Measurements from ENCODE around the gene ARHGAP24.
"Not testable (repeated sequence)": the region's sequence is repeated elsewhere in the genome, so short reads cannot be mapped to it uniquely, and the experiment has no call there.

Gene ARHGAP24

GRCh38 chr4:85839981-85840451 is 365.1 kb downstream of the ARHGAP24 start:
- 94% methylated on average over 2 of the region's 3 CpGs for WGBS
- H3K4me1 ChIP-seq (ENCODE audit: insufficient read depth, low read length); H3K4me3 ChIP-seq (ENCODE audit: low read length); H3K36me3 ChIP-seq (ENCODE audit: insufficient read depth, low read length); H3K27me3 ChIP-seq (ENCODE audit: insufficient read depth, low read length); H3K9ac ChIP-seq (ENCODE audit: low read depth, low read length); H3K27ac ChIP-seq (ENCODE audit: low read depth, low read length); H3K9me3 ChIP-seq (ENCODE audit: insufficient read depth, low read depth, low read length): not testable (repeated sequence)

- Histone ChIP-seq H3K9me3 (ENCODE audit: insufficient read depth, low read depth, low read length) (no peaks in the 10 kb centered on the region), H3K4me3 (ENCODE audit: low read length) (no peak overlapping the region), H3K36me3 (ENCODE audit: insufficient read depth, low read length) (no peaks in the 10 kb centered on the region), H3K9ac (ENCODE audit: low read depth, low read length) (no peak overlapping the region), H3K27ac (ENCODE audit: low read depth, low read length) (no peak overlapping the region), H3K27me3 (ENCODE audit: insufficient read depth, low read length) (no peaks in the 10 kb centered on the region), H3K4me1 (ENCODE audit: insufficient read depth, low read length) (no peaks in the 10 kb centered on the region)
- WGBS = 96% methylated on average over 7 of the region's 7 CpGs
Observed at GRCh38 chr4:85842540-85842939, 367.6 kb downstream of the ARHGAP24 start.

GRCh38 chr4:85853740-85854139 is 378.8 kb downstream of the ARHGAP24 start:
- not testable (repeated sequence) for H3K27ac ChIP-seq (ENCODE audit: low read depth, low read length); H3K36me3 ChIP-seq (ENCODE audit: insufficient read depth, low read length); H3K4me3 ChIP-seq (ENCODE audit: low read length); H3K9me3 ChIP-seq (ENCODE audit: insufficient read depth, low read depth, low read length); H3K4me1 ChIP-seq (ENCODE audit: insufficient read depth, low read length); H3K27me3 ChIP-seq (ENCODE audit: insufficient read depth, low read length); H3K9ac ChIP-seq (ENCODE audit: low read depth, low read length)
- 98% methylated on average over 4 of the region's 6 CpGs for WGBS

- WGBS = 93% methylated on average over 2 of the region's 2 CpGs
Observed at GRCh38 chr4:85854546-85854945, 379.6 kb downstream of the ARHGAP24 start.

GRCh38 chr4:85860066-85860740 is 385.3 kb downstream of the ARHGAP24 start:
- Histone ChIP-seq H3K9ac (ENCODE audit: low read depth, low read length) (no peak overlapping the region), H3K27me3 (ENCODE audit: insufficient read depth, low read length) (no peaks in the 10 kb centered on the region), H3K27ac (ENCODE audit: low read depth, low read length) (no peak overlapping the region), H3K9me3 (ENCODE audit: insufficient read depth, low read depth, low read length) (no peaks in the 10 kb centered on the region), H3K36me3 (ENCODE audit: insufficient read depth, low read length) (no peaks in the 10 kb centered on the region), H3K4me3 (ENCODE audit: low read length) (no peak overlapping the region), H3K4me1 (ENCODE audit: insufficient read depth, low read length) (peaks cover 2% of the 10 kb centered on the region; the same call in 1 of the 2 replicates)
- 72% methylated on average over 4 of the region's 6 CpGs for whole genome bisulfite sequencing

More at GRCh38 chr4:85854546-85854945, 379.6 kb downstream of the ARHGAP24 start:
- no peaks in the 10 kb centered on the region for H3K27me3 ChIP-seq (ENCODE audit: insufficient read depth, low read length)
- H3K9ac ChIP-seq (ENCODE audit: low read depth, low read length) = no peak overlapping the region
- H3K36me3 ChIP-seq (ENCODE audit: insufficient read depth, low read length) = no peaks in the 10 kb centered on the region
- no peak overlapping the region for H3K27ac ChIP-seq (ENCODE audit: low read depth, low read length)
- no peak overlapping the region for H3K4me3 ChIP-seq (ENCODE audit: low read length)
- H3K4me1 ChIP-seq (ENCODE audit: insufficient read depth, low read length) = no peaks in the 10 kb centered on the region; the same call in 1 of the 2 replicates
- H3K9me3 ChIP-seq (ENCODE audit: insufficient read depth, low read depth, low read length) = no peaks in the 10 kb centered on the region

- H3K4me1 ChIP-seq (ENCODE audit: insufficient read depth, low read length) = peaks cover 2% of the 10 kb centered on the region; the same call in 1 of the 2 replicates
- H3K4me3 ChIP-seq (ENCODE audit: low read length) = no peak overlapping the region
- 98% methylated on average over 3 of the region's 5 CpGs for WGBS
- H3K9ac ChIP-seq (ENCODE audit: low read depth, low read length) = no peak overlapping the region
- H3K27me3 ChIP-seq (ENCODE audit: insufficient read depth, low read length) = no peaks in the 10 kb centered on the region
- H3K27ac ChIP-seq (ENCODE audit: low read depth, low read length) = no peak overlapping the region
- no peaks in the 10 kb centered on the region for H3K9me3 ChIP-seq (ENCODE audit: insufficient read depth, low read depth, low read length)
- H3K36me3 ChIP-seq (ENCODE audit: insufficient read depth, low read length) = no peaks in the 10 kb centered on the region
Observed at GRCh38 chr4:85861064-85861765, 386.3 kb downstream of the ARHGAP24 start.

GRCh38 chr4:85862896-85863295 is 387.9 kb downstream of the ARHGAP24 start:
- H3K9me3 ChIP-seq (ENCODE audit: insufficient read depth, low read depth, low read length) = no peaks in the 10 kb centered on the region
- H3K9ac ChIP-seq (ENCODE audit: low read depth, low read length) = no peak overlapping the region
- no peak overlapping the region for H3K4me3 ChIP-seq (ENCODE audit: low read length)
- 95% methylated on average over 4 of the region's 4 CpGs for WGBS
- H3K4me1 ChIP-seq (ENCODE audit: insufficient read depth, low read length) = peaks cover 2% of the 10 kb centered on the region; the same call in 1 of the 2 replicates
- H3K36me3 ChIP-seq (ENCODE audit: insufficient read depth, low read length) = no peaks in the 10 kb centered on the region
- no peaks in the 10 kb centered on the region for H3K27me3 ChIP-seq (ENCODE audit: insufficient read depth, low read length)
- H3K27ac ChIP-seq (ENCODE audit: low read depth, low read length) = no peak overlapping the region

GRCh38 chr4:85864259-85865205 is 389.6 kb downstream of the ARHGAP24 start:
- Histone ChIP-seq H3K27me3 (ENCODE audit: insufficient read depth, low read length) (no peaks in the 10 kb centered on the region), H3K9ac (ENCODE audit: low read depth, low read length) (no peak overlapping the region), H3K27ac (ENCODE audit: low read depth, low read length) (no peak overlapping the region), H3K4me3 (ENCODE audit: low read length) (no peak overlapping the region), H3K4me1 (ENCODE audit: insufficient read depth, low read length) (0 out of 2 replicates have a peak, but pooled peaks cover 2% of the 10 kb centered on the region), H3K9me3 (ENCODE audit: insufficient read depth, low read depth, low read length) (no peaks in the 10 kb centered on the region), H3K36me3 (ENCODE audit: insufficient read depth, low read length) (no peaks in the 10 kb centered on the region)
- 95% methylated on average over 4 of the region's 5 CpGs for WGBS

- H3K27me3 ChIP-seq (ENCODE audit: insufficient read depth, low read length) = no peaks in the 10 kb centered on the region
- H3K4me3 ChIP-seq (ENCODE audit: low read length) = no peak overlapping the region
- H3K4me1 ChIP-seq (ENCODE audit: insufficient read depth, low read length) = 0 out of 2 replicates have a peak, but pooled peaks cover 2% of the 10 kb centered on the region
- H3K36me3 ChIP-seq (ENCODE audit: insufficient read depth, low read length) = no peaks in the 10 kb centered on the region
- H3K9me3 ChIP-seq (ENCODE audit: insufficient read depth, low read depth, low read length) = no peaks in the 10 kb centered on the region
- H3K9ac ChIP-seq (ENCODE audit: low read depth, low read length) = no peak overlapping the region
- no peak overlapping the region for H3K27ac ChIP-seq (ENCODE audit: low read depth, low read length)
Observed at GRCh38 chr4:85865256-85865655, 390.3 kb downstream of the ARHGAP24 start.

- no peak overlapping the region for H3K27ac ChIP-seq (ENCODE audit: low read depth, low read length)
- H3K4me3 ChIP-seq (ENCODE audit: low read length) = no peak overlapping the region
- no peak overlapping the region for H3K9ac ChIP-seq (ENCODE audit: low read depth, low read length)
- H3K9me3 ChIP-seq (ENCODE audit: insufficient read depth, low read depth, low read length) = no peaks in the 10 kb centered on the region
- 75% methylated on average over 1 of the region's 1 CpG for WGBS
- 0 out of 2 replicates have a peak, but pooled peaks cover 2% of the 10 kb centered on the region for H3K4me1 ChIP-seq (ENCODE audit: insufficient read depth, low read length)
- no peaks in the 10 kb centered on the region for H3K36me3 ChIP-seq (ENCODE audit: insufficient read depth, low read length)
- no peaks in the 10 kb centered on the region for H3K27me3 ChIP-seq (ENCODE audit: insufficient read depth, low read length)
Observed at GRCh38 chr4:85866508-85866907, 391.6 kb downstream of the ARHGAP24 start.

- no CpG with 5 or more reads among the region's 1 CpG for WGBS
Observed at GRCh38 chr4:85867271-85867670, 392.3 kb downstream of the ARHGAP24 start.

More at GRCh38 chr4:85867271-85867670, 392.3 kb downstream of the ARHGAP24 start:
- no peaks in the 10 kb centered on the region for H3K36me3 ChIP-seq (ENCODE audit: insufficient read depth, low read length)
- H3K27ac ChIP-seq (ENCODE audit: low read depth, low read length) = no peak overlapping the region
- no peaks in the 10 kb centered on the region for H3K27me3 ChIP-seq (ENCODE audit: insufficient read depth, low read length)
- no peaks in the 10 kb centered on the region for H3K9me3 ChIP-seq (ENCODE audit: insufficient read depth, low read depth, low read length)
- H3K4me1 ChIP-seq (ENCODE audit: insufficient read depth, low read length) = 0 out of 2 replicates have a peak, but pooled peaks cover 2% of the 10 kb centered on the region
- no peak overlapping the region for H3K4me3 ChIP-seq (ENCODE audit: low read length)
- no peak overlapping the region for H3K9ac ChIP-seq (ENCODE audit: low read depth, low read length)

All from HUES64 (cell line).